Thymus (tissue), 11 donors: Measurements from ENCODE around the gene LRRC37B. TPM values are rescaled to one million over a fixed set of nuclear protein-coding genes. Genes with fewer than 3 reads are reported as not detected.

Experiments
- DNase-seq, 9 donors: peaks; one replicate each; pipeline ENCODE4 v3.0.0-alpha.2; 2013; ENCODE audit warnings: low spot score in 9 of 9, low read depth in 6 of 9, missing footprints in 1 of 9
- H3K27ac ChIP-seq, 2 donors: one replicate each; pipeline ENCODE4 v1.5.1; 2013; ENCODE audit warnings: control low read depth in 1 of 2, low read depth in 1 of 2, low read length in 1 of 2, mild to moderate bottlenecking in 1 of 2, moderate library complexity in 1 of 2
- H3K27me3 ChIP-seq, 2 donors: one replicate each; pipeline ENCODE4 v1.5.1; 2013; ENCODE audit warnings: low read length in 1 of 2; ENCODE audit not compliant: control insufficient read depth in 2 of 2, insufficient read depth in 1 of 2
- H3K36me3 ChIP-seq, 2 donors: one replicate each; pipeline ENCODE4 v1.5.1; 2013; ENCODE audit warnings: low read length in 1 of 2, mild to moderate bottlenecking in 1 of 2, moderate library complexity in 1 of 2; ENCODE audit not compliant: control insufficient read depth in 2 of 2, insufficient read depth in 2 of 2
- H3K4me1 ChIP-seq, 2 donors: one replicate each; pipeline ENCODE4 v1.5.1; 2013; ENCODE audit warnings: low read length in 2 of 2; ENCODE audit not compliant: control insufficient read depth in 2 of 2, insufficient read depth in 2 of 2
- H3K4me3 ChIP-seq, 2 donors: one replicate each; pipeline ENCODE4 v1.5.1; 2013; ENCODE audit warnings: low read length in 2 of 2, control low read depth in 1 of 2, mild to moderate bottlenecking in 1 of 2
- H3K9me3 ChIP-seq, 2 donors: one replicate each; pipeline ENCODE4 v1.5.1; 2013; ENCODE audit warnings: low read length in 1 of 2, mild to moderate bottlenecking in 1 of 2; ENCODE audit not compliant: control insufficient read depth in 2 of 2, insufficient read depth in 1 of 2
- WGBS: extraction: QIAGEN DNeasy Blood & Tissue Kit; methylation state at CpG from one replicate; pipeline ENCODE4 v1.1.7; 2013; 5-methylcytosine and 5-hydroxymethylcytosine counted together
- polyA plus RNA-seq: library from polyadenylated mRNA; stranded (reverse); fragments of 200-250 nt; gene quantifications from one replicate; pipeline ENCODE4 v1.2.3, GENCODE V29; 2013
- total RNA-seq: library from RNA; stranded (reverse); fragments of 120-200 nt; gene quantifications from one replicate; pipeline ENCODE4 v1.2.4, GENCODE V29; 2013
- donor health status: healthy.

LRRC37B gene
- total and polyA plus RNA-seq, 2 donors = 16.3 to 31.4 TPM

GRCh38 chr17:32100971-32101631, 93.9 kb downstream of the LRRC37B start:
- H3K4me3 ChIP-seq = no peak overlapping the region
- no peaks in the 10 kb centered on the region for H3K36me3 ChIP-seq
- H3K27ac ChIP-seq = no peak overlapping the region
- WGBS = 99% methylated on average over 8 of the region's 8 CpGs
- no peaks in the 10 kb centered on the region for H3K27me3 ChIP-seq
- peaks cover 0 to 9% of the 10 kb centered on the region in 2 donors for H3K4me1 ChIP-seq
- DNase-seq = no peak
- no peaks in the 10 kb centered on the region for H3K9me3 ChIP-seq

GRCh38 chr17:32102172-32102571, 95.0 kb downstream of the LRRC37B start:
- Histone ChIP-seq H3K36me3 (no peaks in the 10 kb centered on the region), H3K27ac (no peak overlapping the region), H3K27me3 (no peaks in the 10 kb centered on the region), H3K4me3 (no peak overlapping the region), H3K4me1 (peaks cover 0 to 13% of the 10 kb centered on the region in 2 donors), H3K9me3 (no peaks in the 10 kb centered on the region)
- WGBS = 98% methylated on average over 5 of the region's 5 CpGs
- DNase-seq = no peak

- Histone ChIP-seq H3K9me3 (no peaks in the 10 kb centered on the region), H3K36me3 (no peaks in the 10 kb centered on the region), H3K4me1 (peaks cover 0 to 13% of the 10 kb centered on the region in 2 donors), H3K27ac (no peak overlapping the region), H3K27me3 (no peaks in the 10 kb centered on the region), H3K4me3 (no peak overlapping the region)
- WGBS = 93% methylated on average over 5 of the region's 5 CpGs
- no peak for DNase-seq
Measured at GRCh38 chr17:32102646-32103186, 95.5 kb downstream of the LRRC37B start.

Other genes with a start within 250 kb of the LRRC37B start
- gene COPRS, start 148.1 kb upstream of the LRRC37B start, total RNA-seq = 22.1 TPM
- gene COPRS, start 148.1 kb upstream of the LRRC37B start, polyA plus RNA-seq = 35.3 TPM
- 65.7 TPM for gene UTP6, start 105.7 kb upstream of the LRRC37B start, total RNA-seq
- gene UTP6, start 105.7 kb upstream of the LRRC37B start, polyA plus RNA-seq = 125 TPM
- 24.3 TPM for gene SUZ12, start 70.4 kb upstream of the LRRC37B start, total RNA-seq
- gene SUZ12, start 70.4 kb upstream of the LRRC37B start, polyA plus RNA-seq = 33.0 TPM
- gene RHOT1, start 135.1 kb downstream of the LRRC37B start, total RNA-seq = 43.9 TPM
- gene RHOT1, start 135.1 kb downstream of the LRRC37B start, polyA plus RNA-seq = 51.6 TPM